HepG2 (cell line): ENCODE measurements around the gene BTG4.

Experiments used
- ARID4A ChIP-seq: sonication (generic); formaldehyde crosslinking; IDR thresholded peaks from 2 replicates; pipeline ENCODE4 v1.5.0; 2020; ENCODE audit warnings: mild to moderate bottlenecking, missing genetic modification reagents, borderline replicate concordance
- POLR2A ChIP-seq, 2 experiments: IDR thresholded peaks; 2 replicates each; pipeline ENCODE4 v1.6.1; 2011; ENCODE audit warnings: low read depth in 2 of 2, low read length in 2 of 2, mild to moderate bottlenecking in 1 of 2, moderate library complexity in 1 of 2; ENCODE audit not compliant: insufficient read depth in 1 of 2
- ZNF318 ChIP-seq: sonication (generic); formaldehyde crosslinking; IDR thresholded peaks from 2 replicates; pipeline ENCODE4 v1.4.0; 2020; ENCODE audit warnings: mild to moderate bottlenecking, missing genetic modification reagents
- ZNF660 ChIP-seq: sonication (generic); formaldehyde crosslinking; IDR thresholded peaks from 2 replicates; pipeline ENCODE4 v1.5.1; 2020; ENCODE audit warnings: mild to moderate bottlenecking, low read depth, missing genetic modification reagents, borderline replicate concordance

GRCh38 chr11:111494040-111494439, 18.1 kb downstream of the BTG4 start:
- no peak for TF ChIP-seq ZNF318 (CRISPR knock-in tag)
- no peak for TF ChIP-seq ARID4A (CRISPR knock-in tag)
- TF ChIP-seq POLR2A (IDR thresholded peaks at IDR 0.05; ENCODE audit: insufficient read depth in 1 of 2, low read depth in 2 of 2, low read length in 2 of 2): no peak
- TF ChIP-seq ZNF660 (CRISPR knock-in tag): no peak
